Vagina (tissue), 2 donors: Measurements from ENCODE around the gene KIF3A.

Experiments used
- POLR2A ChIP-seq, 2 donors: fragments of 450-650 bp; IDR thresholded peaks; one replicate each; pipeline ENCODE4 v1.6.1; 2017; ENCODE audit warnings: antibody characterized with exemption in 2 of 2, mild to moderate bottlenecking in 2 of 2, moderate library complexity in 2 of 2
- POLR2AphosphoS5 ChIP-seq, 2 donors: sonication (generic); formaldehyde crosslinking; IDR thresholded peaks; one replicate each; pipeline ENCODE4 v1.9.0; 2017; ENCODE audit warnings: antibody characterized with exemption in 2 of 2, mild to moderate bottlenecking in 2 of 2, low read depth in 1 of 2; ENCODE audit not compliant: insufficient read depth in 1 of 2
- TF ChIP-seq, protein P1 (sequence below), 3 experiments: fragments of 450-650 bp in 2 of 3; fragments of 200-600 bp in 1 of 3; sonication (generic) in 1 of 3; IDR thresholded peaks; one replicate each; pipeline ENCODE4 v1.5.1; 2017 to 2019; ENCODE audit warnings: antibody characterized with exemption in 3 of 3, mild to moderate bottlenecking in 2 of 3, moderate library complexity in 2 of 3

DNA sequence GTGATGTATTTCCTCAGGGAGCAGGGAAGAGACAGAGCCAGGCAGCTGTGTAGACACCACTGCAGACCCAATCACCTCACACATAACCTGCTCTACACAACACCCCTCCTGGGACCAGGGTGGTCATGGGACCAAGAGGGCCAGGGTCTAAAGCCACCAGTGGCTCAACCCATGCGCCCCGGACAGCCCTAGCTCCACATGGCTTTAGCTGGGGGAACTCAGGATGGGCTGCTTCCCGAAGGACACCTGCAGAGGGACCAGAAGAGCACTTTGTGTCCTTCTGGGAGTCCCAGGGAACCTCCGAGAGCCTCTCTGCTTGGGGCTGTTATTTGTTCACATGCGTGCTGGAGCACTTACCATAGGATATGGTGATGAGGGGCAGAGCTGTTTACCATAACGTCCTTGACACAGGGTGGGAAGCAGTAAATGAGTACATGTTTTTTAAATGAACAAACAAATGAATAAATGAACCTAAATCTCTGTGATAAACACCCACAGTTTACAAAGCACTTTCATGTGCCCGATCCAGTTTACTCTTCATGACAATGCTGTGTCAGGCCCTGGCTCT is 27.4 kb upstream of the KIF3A start:
- TF ChIP-seq POLR2AphosphoS5 (IDR thresholded peaks at IDR 0.05; ENCODE audit: insufficient read depth in 1 of 2, low read depth in 1 of 2) (no peak), POLR2A (IDR thresholded peaks at IDR 0.05) (no peak)
- TF ChIP-seq, protein P1, sequence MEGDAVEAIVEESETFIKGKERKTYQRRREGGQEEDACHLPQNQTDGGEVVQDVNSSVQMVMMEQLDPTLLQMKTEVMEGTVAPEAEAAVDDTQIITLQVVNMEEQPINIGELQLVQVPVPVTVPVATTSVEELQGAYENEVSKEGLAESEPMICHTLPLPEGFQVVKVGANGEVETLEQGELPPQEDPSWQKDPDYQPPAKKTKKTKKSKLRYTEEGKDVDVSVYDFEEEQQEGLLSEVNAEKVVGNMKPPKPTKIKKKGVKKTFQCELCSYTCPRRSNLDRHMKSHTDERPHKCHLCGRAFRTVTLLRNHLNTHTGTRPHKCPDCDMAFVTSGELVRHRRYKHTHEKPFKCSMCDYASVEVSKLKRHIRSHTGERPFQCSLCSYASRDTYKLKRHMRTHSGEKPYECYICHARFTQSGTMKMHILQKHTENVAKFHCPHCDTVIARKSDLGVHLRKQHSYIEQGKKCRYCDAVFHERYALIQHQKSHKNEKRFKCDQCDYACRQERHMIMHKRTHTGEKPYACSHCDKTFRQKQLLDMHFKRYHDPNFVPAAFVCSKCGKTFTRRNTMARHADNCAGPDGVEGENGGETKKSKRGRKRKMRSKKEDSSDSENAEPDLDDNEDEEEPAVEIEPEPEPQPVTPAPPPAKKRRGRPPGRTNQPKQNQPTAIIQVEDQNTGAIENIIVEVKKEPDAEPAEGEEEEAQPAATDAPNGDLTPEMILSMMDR (IDR thresholded peaks at IDR 0.05): no peak
